Measurements from ENCODE around the gene PRR5.

Gene PRR5

GRCh38 chr22:44683881-44684280 lies 18.1 kb upstream of the PRR5 start:
- H3K4me1 ChIP-seq (ENCODE audit: control insufficient read depth, insufficient read depth, low read length, unreplicated experiment): no peaks in the 10 kb centered on the region
- no peak overlapping the region for H3K27ac ChIP-seq (ENCODE audit: low read depth, low read length)

GRCh38 chr22:44684506-44685383 lies 17.3 kb upstream of the PRR5 start:
- Histone ChIP-seq H3K79me2 (ENCODE audit: control insufficient read depth, insufficient read depth, low read length, unreplicated experiment) (no peaks in the 10 kb centered on the region), H3K27me3 (ENCODE audit: insufficient read depth, low read length) (no peaks in the 10 kb centered on the region), H3K27ac (ENCODE audit: low read depth, low read length) (no peak overlapping the region), H3K4me1 (ENCODE audit: control insufficient read depth, insufficient read depth, low read length, unreplicated experiment) (no peaks in the 10 kb centered on the region), H3K36me3 (ENCODE audit: insufficient read depth, low read length) (no peaks in the 10 kb centered on the region), H3K4me3 (ENCODE audit: low read depth, low read length) (no peak overlapping the region), H2AFZ (ENCODE audit: low read length, unreplicated experiment) (no peak overlapping the region)

More at GRCh38 chr22:44683881-44684280, 18.1 kb upstream of the PRR5 start:
- H3K27me3 ChIP-seq (ENCODE audit: insufficient read depth, low read length): no peaks in the 10 kb centered on the region
- H3K79me2 ChIP-seq (ENCODE audit: control insufficient read depth, insufficient read depth, low read length, unreplicated experiment): no peaks in the 10 kb centered on the region
- H2AFZ ChIP-seq (ENCODE audit: low read length, unreplicated experiment): no peak overlapping the region
- H3K36me3 ChIP-seq (ENCODE audit: insufficient read depth, low read length): no peaks in the 10 kb centered on the region
- H3K4me3 ChIP-seq (ENCODE audit: low read depth, low read length): no peak overlapping the region

GRCh38 chr22:44685384-44686056 lies 16.5 kb upstream of the PRR5 start:
- Histone ChIP-seq H3K4me3 (ENCODE audit: low read depth, low read length) (no peak overlapping the region), H3K79me2 (ENCODE audit: control insufficient read depth, insufficient read depth, low read length, unreplicated experiment) (no peaks in the 10 kb centered on the region), H3K27ac (ENCODE audit: low read depth, low read length) (no peak overlapping the region), H3K4me1 (ENCODE audit: control insufficient read depth, insufficient read depth, low read length, unreplicated experiment) (no peaks in the 10 kb centered on the region), H3K27me3 (ENCODE audit: insufficient read depth, low read length) (no peaks in the 10 kb centered on the region), H2AFZ (ENCODE audit: low read length, unreplicated experiment) (no peak overlapping the region), H3K36me3 (ENCODE audit: insufficient read depth, low read length) (no peaks in the 10 kb centered on the region)

- Histone ChIP-seq H3K4me1 (ENCODE audit: control insufficient read depth, insufficient read depth, low read length, unreplicated experiment) (no peaks in the 10 kb centered on the region), H3K27me3 (ENCODE audit: insufficient read depth, low read length) (no peaks in the 10 kb centered on the region), H3K36me3 (ENCODE audit: insufficient read depth, low read length) (no peaks in the 10 kb centered on the region), H2AFZ (ENCODE audit: low read length, unreplicated experiment) (no peak overlapping the region), H3K27ac (ENCODE audit: low read depth, low read length) (no peak overlapping the region), H3K79me2 (ENCODE audit: control insufficient read depth, insufficient read depth, low read length, unreplicated experiment) (no peaks in the 10 kb centered on the region), H3K4me3 (ENCODE audit: low read depth, low read length) (no peak overlapping the region)
These were observed 15.0 kb upstream of the PRR5 start for GRCh38 chr22:44686873-44687600.

- Histone ChIP-seq H3K4me3 (ENCODE audit: low read depth, low read length) (no peak overlapping the region), H3K27ac (ENCODE audit: low read depth, low read length) (no peak overlapping the region), H3K27me3 (ENCODE audit: insufficient read depth, low read length) (no peaks in the 10 kb centered on the region), H3K4me1 (ENCODE audit: control insufficient read depth, insufficient read depth, low read length, unreplicated experiment) (no peaks in the 10 kb centered on the region), H3K36me3 (ENCODE audit: insufficient read depth, low read length) (no peaks in the 10 kb centered on the region), H3K79me2 (ENCODE audit: control insufficient read depth, insufficient read depth, low read length, unreplicated experiment) (no peaks in the 10 kb centered on the region), H2AFZ (ENCODE audit: low read length, unreplicated experiment) (no peak overlapping the region)
These were observed 12.8 kb upstream of the PRR5 start for GRCh38 chr22:44689173-44689572.

- Histone ChIP-seq H3K36me3 (ENCODE audit: insufficient read depth, low read length) (no peaks in the 10 kb centered on the region), H3K4me3 (ENCODE audit: low read depth, low read length) (no peak overlapping the region), H3K27ac (ENCODE audit: low read depth, low read length) (no peak overlapping the region), H3K4me1 (ENCODE audit: control insufficient read depth, insufficient read depth, low read length, unreplicated experiment) (no peaks in the 10 kb centered on the region), H2AFZ (ENCODE audit: low read length, unreplicated experiment) (no peak overlapping the region), H3K27me3 (ENCODE audit: insufficient read depth, low read length) (no peaks in the 10 kb centered on the region), H3K79me2 (ENCODE audit: control insufficient read depth, insufficient read depth, low read length, unreplicated experiment) (no peaks in the 10 kb centered on the region)
These were observed 12.0 kb upstream of the PRR5 start for GRCh38 chr22:44689915-44690524.

GRCh38 chr22:44691796-44692661 lies 10.0 kb upstream of the PRR5 start:
- Histone ChIP-seq H3K27me3 (ENCODE audit: insufficient read depth, low read length) (no peaks in the 10 kb centered on the region), H3K4me1 (ENCODE audit: control insufficient read depth, insufficient read depth, low read length, unreplicated experiment) (no peaks in the 10 kb centered on the region), H2AFZ (ENCODE audit: low read length, unreplicated experiment) (no peak overlapping the region), H3K27ac (ENCODE audit: low read depth, low read length) (no peak overlapping the region), H3K36me3 (ENCODE audit: insufficient read depth, low read length) (no peaks in the 10 kb centered on the region), H3K79me2 (ENCODE audit: control insufficient read depth, insufficient read depth, low read length, unreplicated experiment) (no peaks in the 10 kb centered on the region), H3K4me3 (ENCODE audit: low read depth, low read length) (no peak overlapping the region)

GRCh38 chr22:44692662-44693007 lies 9.4 kb upstream of the PRR5 start:
- no peak overlapping the region for H3K27ac ChIP-seq (ENCODE audit: low read depth, low read length)
- no peaks in the 10 kb centered on the region for H3K36me3 ChIP-seq (ENCODE audit: insufficient read depth, low read length)
- no peak overlapping the region for H3K4me3 ChIP-seq (ENCODE audit: low read depth, low read length)

GRCh38 chr22:44693145-44693544 lies 8.9 kb upstream of the PRR5 start:
- H3K27me3 ChIP-seq (ENCODE audit: insufficient read depth, low read length): no peaks in the 10 kb centered on the region
- no peak overlapping the region for H3K27ac ChIP-seq (ENCODE audit: low read depth, low read length)
- H3K36me3 ChIP-seq (ENCODE audit: insufficient read depth, low read length): no peaks in the 10 kb centered on the region
- no peaks in the 10 kb centered on the region for H3K4me1 ChIP-seq (ENCODE audit: control insufficient read depth, insufficient read depth, low read length, unreplicated experiment)
- H3K4me3 ChIP-seq (ENCODE audit: low read depth, low read length): no peak overlapping the region
- H3K79me2 ChIP-seq (ENCODE audit: control insufficient read depth, insufficient read depth, low read length, unreplicated experiment): no peaks in the 10 kb centered on the region
- no peak overlapping the region for H2AFZ ChIP-seq (ENCODE audit: low read length, unreplicated experiment)

More at GRCh38 chr22:44692662-44693007, 9.4 kb upstream of the PRR5 start:
- no peaks in the 10 kb centered on the region for H3K27me3 ChIP-seq (ENCODE audit: insufficient read depth, low read length)
- no peak overlapping the region for H2AFZ ChIP-seq (ENCODE audit: low read length, unreplicated experiment)
- no peaks in the 10 kb centered on the region for H3K79me2 ChIP-seq (ENCODE audit: control insufficient read depth, insufficient read depth, low read length, unreplicated experiment)
- no peaks in the 10 kb centered on the region for H3K4me1 ChIP-seq (ENCODE audit: control insufficient read depth, insufficient read depth, low read length, unreplicated experiment)

- H3K36me3 ChIP-seq (ENCODE audit: insufficient read depth, low read length): no peaks in the 10 kb centered on the region
- no peaks in the 10 kb centered on the region for H3K27me3 ChIP-seq (ENCODE audit: insufficient read depth, low read length)
- no peak overlapping the region for H3K4me3 ChIP-seq (ENCODE audit: low read depth, low read length)
- no peak overlapping the region for H3K27ac ChIP-seq (ENCODE audit: low read depth, low read length)
- no peak overlapping the region for H2AFZ ChIP-seq (ENCODE audit: low read length, unreplicated experiment)
- H3K4me1 ChIP-seq (ENCODE audit: control insufficient read depth, insufficient read depth, low read length, unreplicated experiment): no peaks in the 10 kb centered on the region
- no peaks in the 10 kb centered on the region for H3K79me2 ChIP-seq (ENCODE audit: control insufficient read depth, insufficient read depth, low read length, unreplicated experiment)
These were observed 8.2 kb upstream of the PRR5 start for GRCh38 chr22:44693756-44694155.

Data from ACC112 (cell line).